Measurements from ENCODE around the gene SKAP2.

SKAP2 gene

DNA sequence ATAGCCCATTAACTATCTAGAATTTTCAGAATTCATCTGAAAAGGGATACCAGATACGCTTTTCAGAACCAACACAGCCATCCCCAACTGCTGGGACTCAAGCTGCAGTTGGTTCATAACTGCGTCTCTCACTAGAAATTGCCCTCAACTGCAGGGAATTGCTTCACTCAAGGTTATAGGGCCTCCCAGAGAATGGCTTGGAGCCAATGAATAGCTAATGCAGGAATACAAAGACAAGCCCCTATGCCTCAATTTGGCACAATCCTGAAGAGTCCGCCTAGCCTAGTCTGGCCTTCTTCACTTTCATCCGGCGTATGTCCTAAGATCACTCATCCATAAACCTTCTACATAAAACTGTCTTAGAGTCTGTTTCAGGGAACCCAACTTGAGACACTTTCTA lies 164.0 kb downstream of the SKAP2 start:
- Histone ChIP-seq H3K9me3 (no peaks in the 10 kb centered on the region), H3K27me3 (peaks cover 12% of the 10 kb centered on the region), H3K4me1 (no peaks in the 10 kb centered on the region), H3K36me3 (no peaks in the 10 kb centered on the region), H3K4me3 (ENCODE audit: low read depth, low read length) (no peak overlapping the region)
- DNase-seq, result no peak
- TF ChIP-seq, protein P1, sequence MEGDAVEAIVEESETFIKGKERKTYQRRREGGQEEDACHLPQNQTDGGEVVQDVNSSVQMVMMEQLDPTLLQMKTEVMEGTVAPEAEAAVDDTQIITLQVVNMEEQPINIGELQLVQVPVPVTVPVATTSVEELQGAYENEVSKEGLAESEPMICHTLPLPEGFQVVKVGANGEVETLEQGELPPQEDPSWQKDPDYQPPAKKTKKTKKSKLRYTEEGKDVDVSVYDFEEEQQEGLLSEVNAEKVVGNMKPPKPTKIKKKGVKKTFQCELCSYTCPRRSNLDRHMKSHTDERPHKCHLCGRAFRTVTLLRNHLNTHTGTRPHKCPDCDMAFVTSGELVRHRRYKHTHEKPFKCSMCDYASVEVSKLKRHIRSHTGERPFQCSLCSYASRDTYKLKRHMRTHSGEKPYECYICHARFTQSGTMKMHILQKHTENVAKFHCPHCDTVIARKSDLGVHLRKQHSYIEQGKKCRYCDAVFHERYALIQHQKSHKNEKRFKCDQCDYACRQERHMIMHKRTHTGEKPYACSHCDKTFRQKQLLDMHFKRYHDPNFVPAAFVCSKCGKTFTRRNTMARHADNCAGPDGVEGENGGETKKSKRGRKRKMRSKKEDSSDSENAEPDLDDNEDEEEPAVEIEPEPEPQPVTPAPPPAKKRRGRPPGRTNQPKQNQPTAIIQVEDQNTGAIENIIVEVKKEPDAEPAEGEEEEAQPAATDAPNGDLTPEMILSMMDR (IDR thresholded peaks at IDR 0.05; ENCODE audit: low read depth, low read length), result no peak

DNA sequence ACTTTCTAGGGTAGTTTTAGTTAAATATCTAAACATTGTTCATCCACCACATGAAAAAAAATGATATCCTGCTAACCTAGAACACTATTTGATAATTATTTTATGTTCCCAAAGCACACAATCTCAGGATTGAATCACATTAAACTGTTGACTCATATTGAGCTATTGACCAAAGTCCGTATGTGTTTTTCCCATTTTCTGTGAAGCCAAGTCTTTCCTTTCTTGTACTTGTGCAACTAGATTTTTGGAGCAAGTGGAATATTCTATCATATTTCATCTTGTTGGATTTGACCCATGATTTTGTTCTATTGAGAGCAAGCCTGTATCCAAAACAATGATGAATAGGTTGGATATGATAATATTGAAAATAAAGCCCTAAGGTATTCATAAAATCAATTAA lies 164.6 kb downstream of the SKAP2 start:
- DNase-seq, result no peak
- Histone ChIP-seq H3K4me3 (ENCODE audit: low read depth, low read length) (no peak overlapping the region), H3K36me3 (no peaks in the 10 kb centered on the region), H3K27me3 (peaks cover 17% of the 10 kb centered on the region), H3K4me1 (no peaks in the 10 kb centered on the region), H3K9me3 (no peaks in the 10 kb centered on the region)
- TF ChIP-seq, protein P1 (IDR thresholded peaks at IDR 0.05; ENCODE audit: low read depth, low read length), result no peak

- DNase-seq, result no peak
- TF ChIP-seq, protein P1 (IDR thresholded peaks at IDR 0.05; ENCODE audit: low read depth, low read length), result no peak
- Histone ChIP-seq H3K9me3 (no peaks in the 10 kb centered on the region), H3K27me3 (peaks cover 22% of the 10 kb centered on the region), H3K4me1 (no peaks in the 10 kb centered on the region), H3K4me3 (ENCODE audit: low read depth, low read length) (no peak overlapping the region), H3K36me3 (no peaks in the 10 kb centered on the region)
Observed at GRCh38 chr7:26698806-26699205, 165.6 kb downstream of the SKAP2 start.

DNA sequence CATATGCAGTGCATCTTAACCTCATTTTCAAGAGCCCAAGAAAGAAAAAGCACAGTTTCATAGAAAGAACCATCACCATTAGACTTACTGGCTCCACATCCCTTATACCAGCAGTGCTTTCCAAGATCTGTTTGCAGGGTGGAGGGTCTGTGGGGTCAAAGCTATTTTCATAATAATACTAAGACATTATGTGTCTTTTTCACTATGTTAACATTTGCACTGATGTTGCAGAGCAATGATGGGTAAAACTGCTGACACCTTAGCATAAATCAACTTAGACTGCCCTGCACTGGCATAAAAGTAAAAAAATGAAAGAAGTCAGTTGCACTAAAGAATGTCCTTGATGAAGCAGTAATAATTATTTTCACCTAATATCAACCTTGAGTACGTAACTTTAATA lies 166.2 kb downstream of the SKAP2 start:
- TF ChIP-seq, protein P1 (IDR thresholded peaks at IDR 0.05; ENCODE audit: low read depth, low read length), result no peak
- DNase-seq, result no peak
- H3K4me1 ChIP-seq, result no peaks in the 10 kb centered on the region
- no peaks in the 10 kb centered on the region for H3K9me3 ChIP-seq
- H3K27me3 ChIP-seq, result peaks cover 22% of the 10 kb centered on the region
- H3K4me3 ChIP-seq (ENCODE audit: low read depth, low read length), result no peak overlapping the region
- H3K36me3 ChIP-seq, result no peaks in the 10 kb centered on the region

- DNase-seq, result no peak
- Histone ChIP-seq H3K4me1 (no peaks in the 10 kb centered on the region), H3K9me3 (no peaks in the 10 kb centered on the region), H3K27me3 (peaks cover 25% of the 10 kb centered on the region), H3K4me3 (ENCODE audit: low read depth, low read length) (no peak overlapping the region), H3K36me3 (no peaks in the 10 kb centered on the region)
- TF ChIP-seq, protein P1 (IDR thresholded peaks at IDR 0.05; ENCODE audit: low read depth, low read length), result no peak
Observed at GRCh38 chr7:26696978-26697377, 167.4 kb downstream of the SKAP2 start.

- Histone ChIP-seq H3K36me3 (no peaks in the 10 kb centered on the region), H3K9me3 (no peaks in the 10 kb centered on the region), H3K4me3 (ENCODE audit: low read depth, low read length) (no peak overlapping the region), H3K4me1 (no peaks in the 10 kb centered on the region), H3K27me3 (peaks cover 27% of the 10 kb centered on the region)
- DNase-seq, result no peak
- TF ChIP-seq, protein P1 (IDR thresholded peaks at IDR 0.05; ENCODE audit: low read depth, low read length), result no peak
Observed at GRCh38 chr7:26696161-26696560, 168.2 kb downstream of the SKAP2 start.
